Panc1 (cell line): ENCODE data around the gene TESMIN. TPM values are rescaled to one million over a fixed set of nuclear protein-coding genes. Genes with fewer than 3 reads are reported as not detected.

Experiments used
- ATAC-seq: fragments of 200-7000 bp; cut with Tn5 transposase; 2 replicates; pipeline ENCODE4 v1.9.1; 2020; ENCODE audit warnings: mild to moderate bottlenecking, moderate library complexity
- Bru-seq: library from RNA; stranded (reverse); fragments of 400-500 nt; gene quantifications from one replicate; lab custom pipeline; 2021; lab: Mats Ljungman, UMichigan
- BruChase-seq, 2 experiments: library from RNA; stranded (reverse); fragments of 400-500 nt; gene quantifications; one replicate each; lab custom pipeline; 2021; lab: Mats Ljungman, UMichigan
- BruUV-seq: library from RNA; stranded (reverse); fragments of 400-500 nt; replicated peaks from 2 replicates; lab custom pipeline; 2021; lab: Mats Ljungman, UMichigan
- CTCF ChIA-PET: fragments of 300-600 bp; sonication (Branson Sonifier 250); formaldehyde crosslinking; loops from one replicate; lab custom pipeline; 2022; ENCODE audit warnings: antibody characterized with exemption; lab: Charles Lee
- POLR2A ChIA-PET: fragments of 300-600 bp; sonication (Branson Sonifier 250); formaldehyde crosslinking; loops from one replicate; lab custom pipeline; 2022; ENCODE audit warnings: antibody characterized with exemption; lab: Charles Lee
- DNase-seq: peaks from one replicate; pipeline ENCODE4 v3.0.0-alpha.2; 2010; ENCODE audit warnings: low read depth, low spot score
- H3K27ac ChIP-seq: 2 replicates; pipeline ENCODE4 v1.5.1; 2011; ENCODE audit warnings: mild to moderate bottlenecking, low read length, inconsistent platforms
- H3K27me3 ChIP-seq: fragments of 200-500 bp; sonication (Bioruptor generic); 2 replicates; pipeline ENCODE4 v1.6.0; 2014; ENCODE audit warnings: low read length, inconsistent platforms; ENCODE audit not compliant: control insufficient read depth, insufficient read depth
- H3K36me3 ChIP-seq: fragments of 200-500 bp; sonication (Bioruptor generic); 2 replicates; pipeline ENCODE4 v1.5.1; 2014; ENCODE audit warnings: inconsistent platforms, mild to moderate bottlenecking, low read length, moderate library complexity; ENCODE audit not compliant: control insufficient read depth, insufficient read depth
- H3K4me1 ChIP-seq: 2 replicates; pipeline ENCODE4 v1.5.1; 2011; ENCODE audit warnings: inconsistent platforms, mild to moderate bottlenecking, low read length, moderate library complexity; ENCODE audit not compliant: control insufficient read depth, insufficient read depth
- H3K4me3 ChIP-seq, 2 experiments: 2 replicates each; pipeline ENCODE4 v1.5.1; 2011 to 2012; ENCODE audit warnings: low read depth in 2 of 2, low read length in 2 of 2, mild to moderate bottlenecking in 2 of 2, inconsistent platforms in 1 of 2, moderate library complexity in 1 of 2
- H3K9me3 ChIP-seq: fragments of 200-500 bp; sonication (Bioruptor generic); 2 replicates; pipeline ENCODE4 v1.5.1; 2014; ENCODE audit warnings: low read depth, mild to moderate bottlenecking, inconsistent platforms, low read length, moderate library complexity; ENCODE audit not compliant: control insufficient read depth, insufficient read depth
- CTCF ChIP-seq: fragments of 450-650 bp; IDR thresholded peaks from 2 replicates; pipeline ENCODE4 v1.5.1; 2017; ENCODE audit warnings: mild to moderate bottlenecking
- POLR2AphosphoS5 ChIP-seq: IDR thresholded peaks from 2 replicates; pipeline ENCODE4 v1.6.1; 2012; ENCODE audit warnings: mild to moderate bottlenecking, low read depth, low read length, moderate library complexity
- REST ChIP-seq, 2 experiments: IDR thresholded peaks; 2 replicates each; pipeline ENCODE4 v1.6.1; 2011 to 2012; ENCODE audit warnings: low read depth in 2 of 2, control low read depth in 1 of 2, low read length in 1 of 2, mild to moderate bottlenecking in 1 of 2, moderate library complexity in 1 of 2; ENCODE audit not compliant: insufficient read depth in 1 of 2
- SIN3A ChIP-seq: IDR thresholded peaks from 2 replicates; pipeline ENCODE4 v1.6.1; 2012; ENCODE audit warnings: low read depth, mild to moderate bottlenecking, low read length, moderate library complexity, borderline replicate concordance; ENCODE audit not compliant: insufficient read depth
- TCF7L2 ChIP-seq: IDR thresholded peaks from 2 replicates; pipeline ENCODE4 v1.6.1; 2011; ENCODE audit warnings: mild to moderate bottlenecking, low read depth, low read length, inconsistent platforms
- in situ Hi-C: cut with HindIII; loops from 2 replicates; pipeline ENCODE4 v1.10.0; 2016; ENCODE audit warnings: low sequenced_read_pairs, low pct_unique_long_range_greater_than_20kb
- intact Hi-C: fragments of 100-400 bp; cut with micrococcal nuclease; formaldehyde crosslinking; loops from one replicate; pipeline ENCODE4 v1.10.0; 2022; ENCODE audit not compliant: unreplicated experiment
- long read RNA-seq: library from polyadenylated mRNA; unstranded; transcript quantifications from one replicate; pipeline ENCODE4 v2.0.0, GENCODE V29; 2021; ENCODE audit not compliant: unreplicated experiment
- polyA plus RNA-seq: library from polyadenylated mRNA; unstranded; fragments of >200 nt; gene quantifications from one replicate; pipeline ENCODE4 v1.2.1, GENCODE V29; 2012; ENCODE audit warnings: missing spikeins; ENCODE audit not compliant: insufficient read length
- total RNA-seq: library from RNA; stranded (reverse); gene quantifications from one replicate; pipeline ENCODE4 v1.2.1, GENCODE V29; 2021; ENCODE audit not compliant: unreplicated experiment

Gene TESMIN
- total RNA-seq, result 47.6 TPM
- polyA plus RNA-seq, result 34.3 TPM
- Bru-seq, nascent RNA, result percentile 65 among the genes with signal in this experiment
- percentile 72 among the genes with signal in this experiment for BruChase-seq, experiment 1, labeled RNA remaining after a 2-hour chase
- percentile 65 among the genes with signal in this experiment for BruChase-seq, experiment 2, labeled RNA remaining after a 6-hour chase
- long read RNA-seq, transcript TESMIN-202 (2 exons, 643 nt), result major isoform, 8 of 56 reads
- long read RNA-seq, partial matches to known transcripts, result 29 of 56 reads
- long read RNA-seq, other reads (novel, unspliced or antisense), result 19 of 56 reads

GRCh38 chr11:68751331-68751856 is at the start of gene TESMIN:
Gene TESMIN, minus strand, starts transcription at chr11:68751520. Its CDS starts 860 bp downstream, at chr11:68750660.
- H3K27ac ChIP-seq, result peak within 1 kb of the TSS; percentile 36; the same call in 1 of the 2 replicates
- intact Hi-C loops, result no loop called here
- H3K36me3 ChIP-seq, result no peaks in the 10 kb centered on the region
- TF ChIP-seq TCF7L2, result no peak
- peak; percentile 76 for TF ChIP-seq POLR2AphosphoS5
- peak within 1 kb of the TSS; percentile 55 to 62 for H3K4me3 ChIP-seq
- ChIA-PET CTCF (no interaction called here), POLR2A (no interaction called here)
- DNase-seq, result peak; percentile 32
- peak; percentile 94 for ATAC-seq
- H3K9me3 ChIP-seq, result no peaks in the 10 kb centered on the region
- no peaks in the 10 kb centered on the region for H3K27me3 ChIP-seq
- no TSS peak for BruUV-seq
- peaks cover 26% of the 10 kb centered on the region for H3K4me1 ChIP-seq
- in situ Hi-C loops, result no loop called here

GRCh38 chr11:68798221-68798813 is 47.0 kb upstream of the TESMIN start:
- BruUV-seq, result no TSS peak
- ChIA-PET POLR2A (no interaction called here), CTCF (interaction anchor here (0.6 to 0.7 kb wide), 5 partner anchors 10 to 250 kb away, joined by 3 to 15 read pairs (median 3); no protein-coding TSS in a partner anchor)
- intact Hi-C loops, result no loop called here
- TF ChIP-seq SIN3A (no peak), CTCF (peak; percentile 92)
- peak; percentile 66 for ATAC-seq
- peaks cover 15% of the 10 kb centered on the region; the same call in 1 of the 2 replicates for H3K36me3 ChIP-seq
- H3K4me3 ChIP-seq, result no peak overlapping the region
- in situ Hi-C loops, result no loop called here
- no peaks in the 10 kb centered on the region for H3K4me1 ChIP-seq
- no peaks in the 10 kb centered on the region for H3K27me3 ChIP-seq
- H3K9me3 ChIP-seq, result no peaks in the 10 kb centered on the region
- H3K27ac ChIP-seq, result no peak overlapping the region
- DNase-seq, result peak; percentile 7

GRCh38 chr11:68796801-68797200 is 45.5 kb upstream of the TESMIN start:
- Histone ChIP-seq H3K4me3 (no peak overlapping the region), H3K4me1 (no peaks in the 10 kb centered on the region), H3K9me3 (no peaks in the 10 kb centered on the region), H3K27me3 (no peaks in the 10 kb centered on the region), H3K27ac (no peak overlapping the region), H3K36me3 (peaks cover 16% of the 10 kb centered on the region; the same call in 1 of the 2 replicates)
- intact Hi-C loops (no loop called here), in situ Hi-C loops (no loop called here)
- POLR2A ChIA-PET, result no interaction called here
- ATAC-seq (no peak), DNase-seq (no peak)
- BruUV-seq, result no TSS peak
- TF ChIP-seq TCF7L2, result no peak
- TF ChIP-seq SIN3A, result no peak
- TF ChIP-seq CTCF, result no peak
- TF ChIP-seq POLR2AphosphoS5, result no peak
- no peak for TF ChIP-seq REST (IDR thresholded peaks at IDR 0.05; ENCODE audit: insufficient read depth in 1 of 2, low read depth in 2 of 2, low read length in 1 of 2)
- CTCF ChIA-PET, result interaction anchor here (0.6 kb wide), 1 partner anchor 1014 kb away, joined by 10 read pairs; no protein-coding TSS in a partner anchor
